Osteocyte (in vitro differentiated cells): ENCODE results near the gene ACACA. TPM values are rescaled to one million over a fixed set of nuclear protein-coding genes. Genes with fewer than 3 reads are reported as not detected.

Source experiments
- DNase-seq: peaks from one replicate; pipeline ENCODE4 v3.0.0; 2021; ENCODE audit warnings: mixed read lengths; ENCODE audit not compliant: unreplicated experiment; ENCODE audit errors: extremely low spot score
- H3K27ac Mint-ChIP-seq: one replicate; pipeline ENCODE4 v1.8.0; 2021; ENCODE audit warnings: mild to moderate bottlenecking, mixed read lengths; ENCODE audit not compliant: unreplicated experiment
- H3K27me3 Mint-ChIP-seq: one replicate; pipeline ENCODE4 v1.8.0; 2021; ENCODE audit warnings: mixed read lengths; ENCODE audit not compliant: unreplicated experiment
- H3K36me3 Mint-ChIP-seq: one replicate; pipeline ENCODE4 v1.8.0; 2021; ENCODE audit warnings: mixed read lengths; ENCODE audit not compliant: unreplicated experiment
- H3K4me1 Mint-ChIP-seq: one replicate; pipeline ENCODE4 v1.8.0; 2021; ENCODE audit warnings: mixed read lengths; ENCODE audit not compliant: unreplicated experiment
- H3K4me3 Mint-ChIP-seq: one replicate; pipeline ENCODE4 v1.8.0; 2021; ENCODE audit warnings: mild to moderate bottlenecking, moderate library complexity, mixed read lengths; ENCODE audit not compliant: unreplicated experiment
- H3K9me3 Mint-ChIP-seq: one replicate; pipeline ENCODE4 v1.8.0; 2021; ENCODE audit warnings: mixed read lengths; ENCODE audit not compliant: unreplicated experiment
- CTCF ChIP-seq: fragments of 200-600 bp; sonication (generic); IDR thresholded peaks from 2 replicates; pipeline ENCODE4 v1.5.0; 2021; ENCODE audit warnings: antibody characterized with exemption, mild to moderate bottlenecking, moderate library complexity
- total RNA-seq: library from RNA; stranded (reverse); gene quantifications from 2 replicates; pipeline ENCODE4 v1.2.1, GENCODE V29; 2021

ACACA gene
- total RNA-seq, 1 donor from 2014 or later, result 63.5 TPM

GRCh38 chr17:37117373-37118142, 289.1 kb downstream of the ACACA start:
- Mint-ChIP-seq H3K36me3 (peaks cover 22% of the 10 kb centered on the region), H3K4me3 (no peak overlapping the region)

GRCh38 chr17:37116671-37117185, 289.9 kb downstream of the ACACA start:
- Mint-ChIP-seq H3K27ac (no peak overlapping the region), H3K4me3 (no peak overlapping the region)

More at GRCh38 chr17:37117373-37118142, 289.1 kb downstream of the ACACA start:
- DNase-seq, result no peak
- Mint-ChIP-seq H3K27ac (no peak overlapping the region), H3K27me3 (no peaks in the 10 kb centered on the region), H3K4me1 (peaks cover 16% of the 10 kb centered on the region), H3K9me3 (no peaks in the 10 kb centered on the region)
- TF ChIP-seq CTCF, result no peak

GRCh38 chr17:37111329-37111728, 295.3 kb downstream of the ACACA start:
- Mint-ChIP-seq H3K9me3 (no peaks in the 10 kb centered on the region), H3K36me3 (peaks cover 33% of the 10 kb centered on the region), H3K4me3 (no peak overlapping the region), H3K27me3 (no peaks in the 10 kb centered on the region), H3K27ac (no peak overlapping the region), H3K4me1 (no peaks in the 10 kb centered on the region)
- no peak for TF ChIP-seq CTCF
- DNase-seq, result no peak

More at GRCh38 chr17:37116671-37117185, 289.9 kb downstream of the ACACA start:
- Mint-ChIP-seq H3K4me1 (peaks cover 16% of the 10 kb centered on the region), H3K27me3 (no peaks in the 10 kb centered on the region), H3K36me3 (peaks cover 23% of the 10 kb centered on the region), H3K9me3 (no peaks in the 10 kb centered on the region)
- DNase-seq, result no peak
- TF ChIP-seq CTCF, result no peak

GRCh38 chr17:37110746-37111145, 295.9 kb downstream of the ACACA start:
- TF ChIP-seq CTCF, result no peak
- Mint-ChIP-seq H3K9me3 (no peaks in the 10 kb centered on the region), H3K27me3 (no peaks in the 10 kb centered on the region), H3K4me3 (no peak overlapping the region), H3K27ac (no peak overlapping the region), H3K4me1 (no peaks in the 10 kb centered on the region), H3K36me3 (peaks cover 33% of the 10 kb centered on the region)
- DNase-seq, result no peak
